Measurements from ENCODE around the gene LRBA. TPM values are rescaled to one million over a fixed set of nuclear protein-coding genes. Genes with fewer than 3 reads are reported as not detected.

Gene LRBA
- total RNA-seq, 2 donors from 2014 or later: 55.5 to 77.7 TPM

DNA sequence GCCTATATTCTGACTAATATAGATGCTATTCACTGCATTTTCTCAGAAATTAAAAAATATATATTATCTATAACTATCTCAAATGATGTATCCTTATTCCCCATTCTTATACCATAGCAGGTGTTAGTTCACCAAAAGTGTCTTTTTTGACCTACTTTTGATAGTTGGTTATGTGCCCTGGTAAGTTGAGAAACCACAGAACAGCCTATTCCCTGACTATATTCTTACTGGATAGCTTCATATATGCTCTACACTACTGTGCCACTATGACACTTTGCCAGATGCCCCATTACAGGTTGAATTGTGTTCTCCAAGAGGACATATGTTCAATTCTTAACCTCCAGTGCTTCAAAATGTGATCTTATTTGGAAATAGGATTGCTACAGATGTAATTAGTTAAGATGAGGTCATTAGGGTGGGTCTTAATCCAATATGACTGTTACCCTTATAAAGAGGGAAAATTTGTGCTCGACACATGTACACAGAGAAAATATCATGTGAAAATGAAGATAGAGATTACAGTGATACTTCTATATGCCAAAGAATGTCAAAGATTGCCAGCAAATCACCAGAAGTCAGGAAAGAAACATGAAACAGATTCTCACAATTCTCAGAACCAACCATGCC is 76.1 kb downstream of the LRBA start:
- Histone ChIP-seq H3K36me3 (no peaks in the 10 kb centered on the region), H3K9me3 (no peaks in the 10 kb centered on the region), H3K27ac (no peak overlapping the region), H3K9ac (ENCODE audit: low read depth in 2 of 2, low read length in 2 of 2) (no peak overlapping the region), H3K4me1 (no peaks in the 10 kb centered on the region), H3K4me3 (no peak overlapping the region), H3K27me3 (no peaks in the 10 kb centered on the region)
- intact Hi-C loops (cut with DNase I): no loop called here
- DNase-seq: no peak
- TF ChIP-seq, protein P1, sequence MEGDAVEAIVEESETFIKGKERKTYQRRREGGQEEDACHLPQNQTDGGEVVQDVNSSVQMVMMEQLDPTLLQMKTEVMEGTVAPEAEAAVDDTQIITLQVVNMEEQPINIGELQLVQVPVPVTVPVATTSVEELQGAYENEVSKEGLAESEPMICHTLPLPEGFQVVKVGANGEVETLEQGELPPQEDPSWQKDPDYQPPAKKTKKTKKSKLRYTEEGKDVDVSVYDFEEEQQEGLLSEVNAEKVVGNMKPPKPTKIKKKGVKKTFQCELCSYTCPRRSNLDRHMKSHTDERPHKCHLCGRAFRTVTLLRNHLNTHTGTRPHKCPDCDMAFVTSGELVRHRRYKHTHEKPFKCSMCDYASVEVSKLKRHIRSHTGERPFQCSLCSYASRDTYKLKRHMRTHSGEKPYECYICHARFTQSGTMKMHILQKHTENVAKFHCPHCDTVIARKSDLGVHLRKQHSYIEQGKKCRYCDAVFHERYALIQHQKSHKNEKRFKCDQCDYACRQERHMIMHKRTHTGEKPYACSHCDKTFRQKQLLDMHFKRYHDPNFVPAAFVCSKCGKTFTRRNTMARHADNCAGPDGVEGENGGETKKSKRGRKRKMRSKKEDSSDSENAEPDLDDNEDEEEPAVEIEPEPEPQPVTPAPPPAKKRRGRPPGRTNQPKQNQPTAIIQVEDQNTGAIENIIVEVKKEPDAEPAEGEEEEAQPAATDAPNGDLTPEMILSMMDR (IDR thresholded peaks at IDR 0.05): no peak

DNA sequence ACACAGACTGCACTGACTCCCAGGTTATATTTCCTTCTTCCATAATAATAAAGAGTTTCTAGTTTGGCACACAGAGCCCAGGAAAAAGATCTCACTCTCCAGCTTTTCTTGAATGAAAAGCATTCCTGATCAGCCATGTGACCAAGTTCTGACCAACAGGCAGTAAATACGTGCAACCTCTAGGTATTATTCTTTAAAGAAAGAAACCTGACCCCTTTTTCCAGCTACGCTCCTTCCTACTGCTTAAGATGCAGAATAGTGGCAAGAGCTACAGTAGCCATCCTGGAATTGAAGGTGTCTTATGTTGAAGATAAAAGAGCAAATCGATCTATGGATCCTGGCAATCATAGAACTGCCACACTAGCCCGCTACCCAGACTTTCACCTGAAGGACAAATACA is 76.7 kb downstream of the LRBA start:
- H3K27ac ChIP-seq: no peak overlapping the region
- H3K9ac ChIP-seq (ENCODE audit: low read depth in 2 of 2, low read length in 2 of 2): no peak overlapping the region
- intact Hi-C loops (cut with DNase I): no loop called here
- TF ChIP-seq, protein P1 (IDR thresholded peaks at IDR 0.05): no peak
- H3K9me3 ChIP-seq: no peaks in the 10 kb centered on the region
- H3K4me1 ChIP-seq: no peaks in the 10 kb centered on the region
- H3K36me3 ChIP-seq: no peaks in the 10 kb centered on the region
- no peak overlapping the region for H3K4me3 ChIP-seq
- DNase-seq: no peak
- H3K27me3 ChIP-seq: no peaks in the 10 kb centered on the region

DNA sequence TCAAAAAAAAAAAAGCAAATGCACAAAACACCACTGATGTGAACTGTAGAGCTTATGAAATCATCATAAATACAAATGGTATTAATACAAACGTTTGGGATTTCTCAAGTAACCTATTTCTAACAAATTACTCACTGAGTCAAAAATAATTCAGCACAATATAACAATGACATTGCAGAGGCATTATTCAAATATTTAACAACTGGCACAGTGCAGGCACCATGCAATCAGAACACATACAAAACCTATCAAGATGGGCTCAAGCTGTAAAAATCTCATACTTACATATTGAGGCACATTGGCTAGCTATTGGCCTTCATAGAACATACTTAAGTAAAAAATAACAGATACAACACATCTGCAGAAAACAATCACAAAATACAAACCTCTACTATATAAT is 81.1 kb downstream of the LRBA start:
- Histone ChIP-seq H3K4me3 (no peak overlapping the region), H3K27ac (no peak overlapping the region), H3K9ac (ENCODE audit: low read depth in 2 of 2, low read length in 2 of 2) (no peak overlapping the region), H3K4me1 (no peaks in the 10 kb centered on the region), H3K27me3 (no peaks in the 10 kb centered on the region), H3K9me3 (no peaks in the 10 kb centered on the region), H3K36me3 (no peaks in the 10 kb centered on the region)
- DNase-seq: no peak
- intact Hi-C loops (cut with DNase I): no loop called here
- TF ChIP-seq, protein P1 (IDR thresholded peaks at IDR 0.05): no peak

DNA sequence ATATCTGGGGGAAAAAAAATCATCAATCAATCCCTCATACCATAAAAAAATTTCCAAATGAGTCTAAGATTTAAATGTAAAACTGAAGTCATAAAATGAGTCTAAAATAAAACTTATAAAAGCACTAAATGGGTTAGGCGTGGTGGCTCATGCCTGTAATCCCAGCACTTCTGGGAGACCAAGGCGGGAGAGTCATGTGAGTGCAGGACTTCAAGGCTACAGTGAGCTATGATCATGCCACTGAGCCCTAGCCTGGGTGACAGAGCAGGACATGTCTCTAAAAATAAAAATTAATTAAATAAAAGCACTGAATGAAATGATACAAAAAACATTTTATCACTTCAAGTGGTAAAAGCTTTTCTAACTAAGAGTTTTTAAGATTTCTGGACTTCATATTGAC is 83.3 kb downstream of the LRBA start:
- H3K4me1 ChIP-seq: no peaks in the 10 kb centered on the region
- DNase-seq: no peak
- no peaks in the 10 kb centered on the region for H3K27me3 ChIP-seq
- H3K36me3 ChIP-seq: no peaks in the 10 kb centered on the region
- no peaks in the 10 kb centered on the region for H3K9me3 ChIP-seq
- no peak overlapping the region for H3K4me3 ChIP-seq
- TF ChIP-seq, protein P1 (IDR thresholded peaks at IDR 0.05): no peak
- no peak overlapping the region for H3K27ac ChIP-seq
- no peak overlapping the region for H3K9ac ChIP-seq (ENCODE audit: low read depth in 2 of 2, low read length in 2 of 2)
- intact Hi-C loops (cut with DNase I): no loop called here

DNA sequence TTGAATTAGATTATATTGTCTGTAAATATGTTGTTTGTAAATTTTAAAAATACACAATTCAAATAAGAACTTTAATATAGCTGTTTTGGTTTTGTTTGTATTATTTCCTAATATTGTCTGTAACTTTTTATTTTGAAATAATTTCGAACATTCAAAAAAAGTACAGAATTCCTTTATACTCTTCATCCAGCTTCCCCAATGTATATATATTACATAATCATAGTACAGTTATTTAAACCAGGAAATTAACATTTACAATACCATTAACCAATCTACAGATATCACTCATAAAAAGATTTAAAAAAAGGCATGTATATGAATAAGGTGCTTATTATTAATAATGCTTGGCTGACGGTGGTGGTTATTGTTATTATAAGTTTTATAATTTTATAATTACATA is 84.1 kb downstream of the LRBA start:
- H3K27me3 ChIP-seq: no peaks in the 10 kb centered on the region
- H3K4me1 ChIP-seq: no peaks in the 10 kb centered on the region
- DNase-seq: no peak
- no peaks in the 10 kb centered on the region for H3K36me3 ChIP-seq
- TF ChIP-seq, protein P1 (IDR thresholded peaks at IDR 0.05): no peak
- no peak overlapping the region for H3K9ac ChIP-seq (ENCODE audit: low read depth in 2 of 2, low read length in 2 of 2)
- no peaks in the 10 kb centered on the region for H3K9me3 ChIP-seq
- H3K27ac ChIP-seq: no peak overlapping the region
- no peak overlapping the region for H3K4me3 ChIP-seq
- intact Hi-C loops (cut with DNase I): no loop called here

All from colonic mucosa (tissue), 4 donors.